Measurements from ENCODE around the gene SRPX. TPM values are rescaled to one million over a fixed set of nuclear protein-coding genes. Genes with fewer than 3 reads are reported as not detected.

Gene SRPX
- total and polyA plus RNA-seq, 10 of the 15 experiments (the other 5 are each of a cell fraction or from before 2014, with no cell fraction given): 0.05 to 0.79 (median 0.23) TPM; not detected in 1

GRCh38 chrX:38154818-38155217 lies 65.9 kb downstream of the SRPX start:
- WGBS (ENCODE audit: insufficient coverage, insufficient replicate concordance, low lambda C conversion rate, missing lambda C conversion rate): 0% methylated on average over 2 of the region's 2 CpGs
- ChIA-PET SMC1A (ENCODE audit: uncharacterized antibody, unreplicated experiment) (no interaction called here), RAD21 (ENCODE audit: unreplicated experiment) (no interaction called here), POLR2A (no interaction called here), CTCF (no interaction called here)
- no peak overlapping the region for H3K4me2 ChIP-seq (ENCODE audit: control insufficient read depth, insufficient read depth)
- H3K4me3 ChIP-seq: no peak overlapping the region
- H3K27me3 ChIP-seq (replicated peaks in 1 of 2; ENCODE audit: control insufficient read depth in 2 of 2, insufficient read depth in 2 of 2, low read length in 1 of 2): no peaks in the 10 kb centered on the region; a peak in 1 of 4 replicates
- BruUV-seq (replicated peaks): no TSS peak
- DNase-seq (ENCODE audit: low read depth, low spot score) (no peak), FAIRE-seq (no peak), ATAC-seq (no peak)
- H3K36me3 ChIP-seq (ENCODE audit: control insufficient read depth in 2 of 2, insufficient read depth in 2 of 2, low read length in 1 of 2): no peaks in the 10 kb centered on the region
- H3K9me3 ChIP-seq (replicated peaks; ENCODE audit: control insufficient read depth, insufficient read depth, low read length): no peaks in the 10 kb centered on the region
- no peak overlapping the region for H2AFZ ChIP-seq (ENCODE audit: control insufficient read depth, low read depth, low read length)
- no peaks in the 10 kb centered on the region for H3K4me1 ChIP-seq (ENCODE audit: control insufficient read depth, insufficient read depth, low read length)
- H3K27ac ChIP-seq (ENCODE audit: control insufficient read depth, insufficient read depth): no peak overlapping the region
- H3K9ac ChIP-seq (ENCODE audit: control insufficient read depth, insufficient read depth, low read length): no peak overlapping the region
- intact Hi-C loops (cut with micrococcal nuclease; ENCODE audit: unreplicated experiment): no loop called here
- no peak for TF ChIP-seq ZBTB11 (CRISPR knock-in tag; IDR thresholded peaks at IDR 0.05)
- no peak for TF ChIP-seq FOS (IDR thresholded peaks at IDR 0.05; ENCODE audit: borderline replicate concordance, extremely low read depth, insufficient read length)
- TF ChIP-seq SIX5 (IDR thresholded peaks at IDR 0.05; ENCODE audit: low read depth, low read length, severe bottlenecking): no peak
- TF ChIP-seq POLR2A (IDR thresholded peaks at IDR 0.05; ENCODE audit: low read depth, low read length): no peak
- TF ChIP-seq MEF2B (IDR thresholded peaks at IDR 0.05; ENCODE audit: partially characterized antibody, poor library complexity, severe bottlenecking): no peak
- TF ChIP-seq YBX1 (IDR thresholded peaks at IDR 0.05): no peak
- TF ChIP-seq ZNF207 (IDR thresholded peaks at IDR 0.05; ENCODE audit: borderline replicate concordance): no peak
- no peak for TF ChIP-seq ASH2L (IDR thresholded peaks at IDR 0.05; ENCODE audit: borderline replicate concordance, low read depth)
- no peak for TF ChIP-seq ZNF24 (IDR thresholded peaks at IDR 0.05)
- TF ChIP-seq YY1 (IDR thresholded peaks at IDR 0.05; ENCODE audit: low read depth, low read length): no peak
- TF ChIP-seq CTCF (IDR thresholded peaks at IDR 0.05 in 2 of 3, conservative IDR thresholded peaks at IDR 0.05 in 1 of 3; ENCODE audit: control insufficient read depth in 2 of 3, extremely low read depth in 1 of 3, insufficient read depth in 1 of 3, low read depth in 3 of 3, low read length in 3 of 3): no peak
- no peak for TF ChIP-seq NFIC (IDR thresholded peaks at IDR 0.05; ENCODE audit: low read depth, low read length)
- no peak for TF ChIP-seq RELA (IDR thresholded peaks at IDR 0.05; ENCODE audit: borderline replicate concordance, partially characterized antibody)
- in situ Hi-C loops (cut with MboI): loop anchor here (25.0 kb wide), 1 partner anchor 643 kb away; no protein-coding TSS in a partner anchor
- no peaks in the 10 kb centered on the region for H3K79me2 ChIP-seq (ENCODE audit: control insufficient read depth, insufficient read depth, low read length)
- H4K20me1 ChIP-seq (ENCODE audit: control insufficient read depth, insufficient read depth): no peaks in the 10 kb centered on the region

Data from GM12878 (cell line).